Stimulated activated naive CD4-positive, alpha-beta T cell (primary cell): Measurements from ENCODE around the gene OR2T6.
"Not testable (repeated sequence)": the region's sequence is repeated elsewhere in the genome, so short reads cannot be mapped to it uniquely, and the experiment has no call there.

ENCODE experiments used
- DNase-seq, 6 experiments: peaks; one replicate each; lab custom pipeline; 2025; lab: John Stamatoyannopoulos, UW

Gene OR2T6

DNA sequence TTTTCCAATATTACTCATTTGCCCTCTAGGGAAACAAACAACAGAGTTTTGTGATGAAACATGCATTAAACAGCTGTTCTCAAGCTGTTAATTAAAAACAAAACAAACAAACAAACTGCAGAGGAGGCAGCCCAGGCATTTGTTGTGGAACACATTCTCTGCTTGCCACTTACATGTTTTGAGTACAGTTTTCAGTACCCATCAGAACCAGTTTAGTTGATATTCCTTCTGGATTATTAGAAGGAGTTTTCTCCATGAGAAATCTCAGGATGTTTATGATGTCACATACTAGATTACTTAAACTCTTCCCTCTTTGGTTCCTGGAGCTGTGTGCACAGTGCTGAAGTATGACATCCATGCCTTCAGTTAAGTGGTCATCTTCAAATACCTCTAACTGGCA, at the start of gene OR2T6:
OR2T6 (plus strand) TSS at position 301 of the 400 bp plus-strand sequence. CDS start 11,863 bp downstream, outside the sequence.
- DNase-seq, result no peak

DNA sequence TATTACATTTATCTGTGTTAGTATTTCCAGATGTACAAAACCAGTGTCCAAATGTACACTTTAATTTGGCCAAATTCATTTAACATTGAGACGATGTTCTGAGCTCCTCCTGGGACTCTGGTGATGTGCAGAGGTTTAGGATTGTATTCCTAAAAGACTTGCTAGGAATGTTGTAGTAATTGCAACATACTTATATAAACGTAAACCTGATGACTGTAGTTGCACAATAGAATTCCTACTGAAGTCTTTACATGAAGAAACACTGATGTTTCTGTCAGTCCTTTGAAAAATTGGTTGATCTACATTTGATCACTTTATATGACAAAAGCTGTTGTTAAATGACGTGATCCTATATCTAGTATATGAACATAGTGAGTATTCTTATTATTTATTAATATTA, 32.1 kb upstream of the OR2T6 start:
- DNase-seq, result no peak

GRCh38 chr1:248348475-248348874, 27.1 kb upstream of the OR2T6 start, which contains the start of gene OR14C36:
TSS of gene OR14C36 (plus strand) at chr1:248348775. CDS start at chr1:248348775, 0 bp downstream.
- DNase-seq, result no peak

DNA sequence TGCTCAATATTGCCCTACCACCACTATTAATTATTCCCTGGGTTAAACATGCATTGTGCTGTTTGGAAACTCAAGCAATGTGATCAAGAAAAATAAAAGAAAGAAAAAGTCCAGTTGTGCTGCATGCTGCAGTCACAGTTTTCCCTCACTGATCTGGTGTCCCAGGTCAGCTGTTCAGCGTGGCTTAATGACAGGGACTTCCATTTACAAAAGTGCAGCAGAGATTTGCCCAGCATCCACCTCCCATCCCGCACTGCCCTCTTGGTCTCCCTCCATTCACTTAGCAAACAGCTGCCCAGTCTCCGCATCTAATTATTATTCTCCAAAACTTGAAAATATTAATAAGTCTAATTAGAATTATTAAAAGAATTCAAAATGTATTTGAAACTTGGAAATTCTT, 16.1 kb upstream of the OR2T6 start:
- no peak for DNase-seq

DNA sequence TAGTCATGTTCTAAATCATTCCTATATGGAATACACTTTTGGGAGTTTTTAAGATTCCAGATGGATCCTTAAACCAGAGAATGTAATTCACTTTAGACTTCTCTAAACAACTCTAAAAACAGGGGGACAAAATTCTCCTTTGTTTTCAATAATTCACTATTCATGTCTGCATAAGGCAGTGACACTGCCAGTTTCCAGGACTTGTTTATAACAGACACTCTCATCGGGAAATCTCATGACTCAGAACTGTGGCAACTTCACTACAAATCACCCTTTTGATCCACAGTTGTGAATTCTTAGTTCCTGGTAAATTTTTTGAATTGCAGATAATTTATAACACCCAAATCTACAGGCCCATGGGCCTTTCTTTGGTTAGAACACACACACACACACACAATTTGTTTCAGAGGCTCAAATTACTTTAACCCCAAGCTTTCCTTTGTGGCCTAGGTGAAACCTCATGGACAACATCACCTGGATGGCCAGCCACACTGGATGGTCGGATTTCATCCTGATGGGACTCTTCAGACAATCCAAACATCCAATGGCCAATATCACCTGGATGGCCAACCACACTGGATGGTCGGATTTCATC, 14.3 kb upstream of the OR2T6 start, which contains the start of gene OR2T4:
OR2T4 (plus strand) TSS at position 545 of the 595 bp plus-strand sequence; CDS start at position 545, 0 bp downstream.
- no peak for DNase-seq

DNA sequence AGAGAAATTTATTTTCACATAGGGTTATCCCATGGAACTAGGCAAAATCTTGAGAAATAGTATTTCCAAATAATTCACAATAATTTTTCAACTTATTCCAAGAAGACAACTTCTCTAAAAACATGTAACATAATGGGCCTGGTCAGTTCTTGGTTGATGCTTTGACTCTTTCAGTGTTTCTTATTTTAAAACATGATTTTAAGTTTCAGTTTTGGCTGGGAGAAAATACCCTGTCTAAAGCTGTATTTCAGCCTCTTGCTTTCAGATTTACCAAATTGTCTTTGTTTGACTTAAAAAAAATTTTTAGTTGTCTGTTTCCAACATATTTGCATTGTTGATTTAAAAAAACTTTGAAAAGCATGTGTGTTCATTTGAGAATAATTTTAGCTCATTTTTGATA, 8.9 kb upstream of the OR2T6 start:
- no peak for DNase-seq

DNA sequence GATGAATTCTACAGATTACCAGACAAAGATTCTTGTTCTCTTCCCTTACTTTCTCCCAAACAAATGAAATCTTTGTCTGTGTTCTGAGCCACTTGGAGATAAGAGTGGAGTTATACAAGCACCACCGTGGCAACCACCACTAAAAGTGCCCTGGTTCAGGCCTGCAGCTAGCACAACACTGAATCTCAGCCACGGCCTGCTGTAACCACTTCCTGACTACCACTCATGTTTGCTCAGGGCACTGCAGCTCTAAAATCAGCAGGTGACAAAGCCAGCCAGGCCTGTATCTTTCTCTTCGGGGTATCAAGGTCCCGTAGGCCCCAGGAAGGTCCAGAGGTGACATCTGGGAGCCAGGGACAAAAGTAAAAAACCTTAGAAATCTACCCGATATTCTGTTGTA, 3.2 kb upstream of the OR2T6 start:
- peak in 1 of 6 experiments; percentile 14 for DNase-seq

DNA sequence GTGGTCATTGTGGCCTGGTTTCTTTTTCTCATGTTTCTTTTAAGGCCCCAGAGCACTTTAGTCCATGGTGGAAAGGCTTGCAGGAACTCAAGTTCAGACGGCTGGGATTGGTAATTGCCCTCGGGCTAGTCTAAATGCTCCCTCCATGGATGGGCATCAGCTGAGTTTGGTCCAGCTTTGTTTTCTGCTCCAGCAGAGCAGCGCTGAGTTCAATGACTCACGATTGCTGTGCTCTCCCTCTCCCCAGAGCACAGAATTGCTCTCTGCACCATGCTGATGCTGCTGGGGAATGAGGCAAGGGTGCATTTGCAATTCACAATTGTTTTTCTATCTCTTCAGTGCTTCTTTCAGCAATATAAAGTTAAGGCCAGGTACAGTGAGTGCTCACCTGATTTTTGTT, 1.8 kb upstream of the OR2T6 start:
- DNase-seq, result no peak

- no peak for DNase-seq
Measured at GRCh38 chr1:248376916-248377315, 1.4 kb downstream of the OR2T6 start.

DNA sequence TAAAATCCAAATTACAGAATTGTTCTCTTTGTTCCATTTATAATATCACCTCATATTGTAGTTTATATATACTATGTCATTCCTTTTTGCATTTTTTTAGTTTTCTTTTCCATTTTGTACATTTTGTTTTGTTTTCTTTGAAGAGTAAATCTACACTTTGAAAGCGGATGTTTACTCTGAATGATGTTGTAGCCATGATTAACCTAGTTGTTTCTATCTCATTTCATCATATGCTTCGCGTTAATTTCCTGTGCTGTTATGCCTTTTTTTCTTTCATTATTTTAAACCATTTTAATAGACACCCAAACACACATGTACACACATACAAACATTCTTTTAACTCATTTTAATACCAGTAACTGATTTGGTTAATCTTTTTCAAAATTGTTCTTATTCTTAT, 5.3 kb downstream of the OR2T6 start:
- DNase-seq, result no peak

- no peak for DNase-seq
Measured at GRCh38 chr1:248388426-248388825, 12.9 kb downstream of the OR2T6 start.

DNA sequence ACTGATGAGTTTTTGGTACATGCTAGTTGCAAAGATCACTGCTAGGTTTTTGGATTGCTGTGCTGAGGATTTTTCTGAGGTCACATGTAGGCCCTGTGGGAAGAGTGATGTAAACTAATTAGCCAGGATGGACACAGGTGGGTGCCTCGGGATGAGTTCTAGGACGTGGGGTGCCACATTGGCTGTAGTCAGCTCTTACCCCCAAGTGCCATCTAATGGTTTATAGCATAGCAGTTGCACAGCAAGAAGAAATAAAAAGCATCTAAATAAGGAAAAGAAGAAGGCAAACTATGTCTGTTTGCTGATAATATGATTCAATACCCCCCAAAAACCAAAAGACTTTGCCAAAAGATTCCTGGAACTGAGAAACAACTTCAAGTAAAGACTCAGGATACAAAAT, 17.5 kb downstream of the OR2T6 start:
- DNase-seq, result no peak

DNA sequence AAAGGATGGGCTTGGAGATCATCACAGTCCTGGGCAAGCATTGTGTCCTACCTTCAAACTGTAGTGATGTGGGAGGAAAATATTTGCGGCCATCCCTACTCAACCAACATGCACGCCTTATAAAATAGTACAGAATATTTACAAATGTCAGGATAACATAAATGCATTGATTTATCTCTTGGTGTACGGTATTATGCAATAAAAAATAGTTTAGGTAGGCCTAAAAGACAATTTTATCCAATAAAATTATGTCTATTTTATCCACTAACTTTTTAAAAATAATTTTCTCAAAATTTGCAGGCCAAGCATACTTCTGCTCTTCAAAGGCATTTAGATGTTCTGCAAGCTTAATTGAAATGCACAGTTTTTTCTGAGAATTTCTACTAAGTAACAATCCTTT, 27.2 kb downstream of the OR2T6 start, which contains the start of gene OR2T1:
OR2T1 (plus strand) TSS at position 301 of the 400 bp plus-strand sequence. CDS start 3,100 bp downstream, outside the sequence.
- DNase-seq, result no peak

DNA sequence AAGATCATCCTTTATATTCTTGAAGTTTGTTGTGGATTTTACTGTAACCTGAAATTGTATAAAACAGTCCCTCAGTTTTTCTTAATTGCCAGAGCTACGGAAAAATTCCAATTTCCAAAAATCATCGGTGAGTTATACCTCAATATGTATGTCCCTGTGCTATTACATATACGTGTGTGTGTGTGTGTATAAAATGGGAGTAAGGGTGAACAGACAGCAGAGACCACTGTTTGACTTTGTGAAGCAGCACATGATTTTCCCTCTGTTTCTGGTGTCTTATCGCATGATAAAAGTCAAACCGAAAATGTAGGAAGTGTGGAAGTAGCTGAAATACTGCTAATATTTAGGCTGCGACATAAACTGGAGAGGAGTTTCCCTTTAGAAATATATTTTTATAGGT, 28.5 kb downstream of the OR2T6 start:
- DNase-seq, result peak; percentile 58 to 91 (median 77)

GRCh38 chr1:248406721-248407692, 31.5 kb downstream of the OR2T6 start:
- DNase-seq, result no peak

DNA sequence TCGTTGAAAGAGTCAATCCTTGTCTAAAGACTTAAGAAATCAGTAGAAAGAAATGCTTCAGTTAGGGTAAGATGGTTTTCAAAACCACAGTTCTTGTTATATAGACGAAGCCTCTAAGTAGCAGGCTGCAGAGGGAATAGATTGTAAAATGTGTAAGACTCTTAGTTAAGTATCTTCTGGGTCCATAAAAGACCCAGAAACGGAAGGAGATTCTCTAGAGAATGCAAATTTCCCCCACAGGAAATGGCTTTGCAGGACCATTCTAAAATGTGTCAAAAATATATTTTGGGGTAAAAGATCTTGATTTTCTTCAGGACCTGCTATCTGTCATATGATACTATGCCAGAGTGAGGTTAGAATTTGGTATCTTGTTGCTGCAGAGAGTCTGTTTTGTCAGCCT, 40.7 kb downstream of the OR2T6 start:
- DNase-seq, result no peak

DNA sequence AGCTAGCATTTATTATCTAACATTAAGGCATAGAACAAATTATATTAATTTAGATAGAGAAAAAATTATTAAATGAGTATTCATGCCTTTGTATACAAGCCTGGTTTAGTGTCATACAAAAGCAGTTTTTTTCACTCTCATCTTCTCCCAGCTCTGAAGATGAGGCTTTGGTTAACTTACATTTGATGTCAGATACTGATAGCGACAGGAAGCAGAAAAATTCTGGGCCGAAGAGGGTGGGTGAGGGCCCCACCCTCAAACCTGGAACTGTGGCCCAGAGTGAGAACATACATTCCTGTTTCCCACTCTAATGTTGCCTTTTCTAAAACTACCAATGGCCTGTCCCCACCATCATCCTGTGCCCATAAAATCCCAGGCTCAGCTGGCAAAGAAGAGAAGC, 42.3 kb downstream of the OR2T6 start:
- peak in 1 of 6 experiments; percentile 7 for DNase-seq

GRCh38 chr1:248421384-248421783, 45.8 kb downstream of the OR2T6 start:
- peak in 1 of 6 experiments; percentile 4 for DNase-seq

GRCh38 chr1:248427526-248428191, 52.1 kb downstream of the OR2T6 start:
- DNase-seq, result not testable (repeated sequence)

DNA sequence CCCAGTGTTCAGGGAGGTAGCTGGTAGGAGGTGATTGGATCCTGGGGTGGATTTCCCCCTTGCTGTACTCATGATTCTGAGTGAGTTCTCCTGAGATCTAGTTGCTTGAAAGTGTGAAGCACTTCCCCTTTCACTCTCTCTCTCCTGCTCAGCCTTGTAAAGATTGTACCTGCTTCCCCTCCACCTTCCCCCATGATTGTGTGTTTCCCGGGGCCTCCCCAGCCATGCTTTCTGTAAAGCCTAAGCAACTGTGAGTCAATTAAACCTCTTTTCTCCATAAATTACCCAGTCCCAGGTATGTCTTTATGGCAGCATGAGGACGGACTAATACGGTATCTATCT, 52.6 kb downstream of the OR2T6 start:
- not testable (repeated sequence) for DNase-seq

DNA sequence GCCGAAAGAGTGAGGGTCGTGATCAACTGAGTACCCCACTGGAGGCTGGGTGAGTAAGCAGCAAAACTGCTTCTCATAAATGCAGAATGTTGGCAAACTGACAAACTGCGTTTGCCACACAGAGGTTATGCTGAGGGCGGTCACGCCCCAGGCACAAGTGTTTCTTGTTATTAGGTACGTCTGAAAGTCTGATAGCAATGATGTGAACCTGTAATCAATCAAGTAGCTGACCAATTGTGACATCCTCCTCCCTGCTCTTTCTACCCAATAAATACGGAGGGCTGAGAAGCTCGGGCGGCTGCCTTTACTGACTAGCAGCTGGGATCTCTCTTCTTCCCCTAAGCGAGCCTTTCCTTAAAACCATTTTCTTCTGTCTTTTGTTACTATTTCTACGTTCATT, 56.1 kb downstream of the OR2T6 start:
- DNase-seq, result not testable (repeated sequence)

DNA sequence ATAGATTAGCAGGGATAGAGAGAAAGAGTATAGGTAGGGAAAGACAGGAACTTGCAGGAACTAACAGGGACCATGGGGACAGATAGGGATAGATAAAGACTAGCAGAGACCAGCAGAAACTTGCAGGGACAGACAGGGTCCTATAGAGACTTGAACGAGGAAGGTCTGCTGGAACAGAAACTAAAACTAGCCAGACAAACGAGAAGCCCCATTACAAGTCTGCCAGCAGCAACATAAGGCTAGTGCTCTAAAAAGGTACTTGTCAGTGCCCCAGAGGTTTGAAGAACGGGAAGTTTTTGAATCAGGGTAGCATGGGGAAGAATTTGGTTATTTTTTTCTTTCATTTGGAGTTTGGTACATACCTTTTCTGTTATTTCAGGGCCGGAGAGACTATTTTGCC, 56.7 kb downstream of the OR2T6 start:
- not testable (repeated sequence) for DNase-seq
